Activated CD8-positive, alpha-beta memory T cell treated with anti-CD3 and anti-CD28 coated beads, Interleukin-2, amount 50 U/mL, for 1 hour (primary cell): ENCODE measurements around the gene CMTM2.
"Not testable (repeated sequence)": the region's sequence is repeated elsewhere in the genome, so short reads cannot be mapped to it uniquely, and the experiment has no call there.

ENCODE experiments used
- DNase-seq: peaks from one replicate; pipeline ENCODE4 v3.0.0-alpha.2; 2020; ENCODE audit errors: extremely low read depth

CMTM2 gene

DNA sequence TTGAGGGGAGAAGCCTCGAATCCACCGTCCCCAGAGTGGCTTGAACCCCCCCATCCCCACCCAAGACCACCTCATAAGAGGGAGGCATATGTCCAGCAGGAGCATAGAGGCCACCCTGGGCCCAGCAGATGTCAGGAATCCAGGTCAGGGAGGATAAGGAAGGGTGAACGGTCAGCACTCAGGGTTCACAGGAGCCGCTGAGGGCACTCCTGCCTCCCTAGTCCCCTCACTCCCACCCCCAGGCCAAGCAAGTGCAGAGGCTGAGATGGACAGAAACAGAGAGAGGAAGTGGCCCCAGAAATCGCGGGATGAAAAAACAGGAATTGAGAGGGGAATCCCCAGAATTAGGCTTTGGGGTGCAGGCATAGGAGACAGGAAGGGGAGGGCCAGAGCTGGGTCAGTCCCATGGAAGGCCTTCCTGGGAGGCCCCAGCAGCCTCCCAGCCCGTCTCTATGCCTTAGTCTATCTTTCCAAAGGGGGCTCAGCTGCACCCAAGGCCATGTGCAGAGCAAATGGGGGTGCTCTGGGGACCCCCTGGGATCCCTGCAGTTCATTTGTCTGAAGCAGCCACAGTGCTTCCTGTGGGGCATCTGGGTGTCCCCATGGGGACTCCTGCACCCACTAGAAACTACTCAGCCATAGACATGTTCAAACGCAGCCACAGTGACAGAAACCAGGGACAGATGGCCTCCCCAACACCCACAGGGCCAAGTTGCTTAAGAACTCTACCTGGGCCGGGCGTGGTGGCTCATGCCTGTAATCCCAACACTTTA, 26.9 kb downstream of the CMTM2 start:
- no peak for DNase-seq

- DNase-seq: peak; percentile 40
These were observed 29.2 kb downstream of the CMTM2 start for GRCh38 chr16:66608241-66609138.

GRCh38 chr16:66609139-66609510, 29.9 kb downstream of the CMTM2 start:
- no peak for DNase-seq

- no peak for DNase-seq
These were observed 31.0 kb downstream of the CMTM2 start for GRCh38 chr16:66610111-66610820.

DNA sequence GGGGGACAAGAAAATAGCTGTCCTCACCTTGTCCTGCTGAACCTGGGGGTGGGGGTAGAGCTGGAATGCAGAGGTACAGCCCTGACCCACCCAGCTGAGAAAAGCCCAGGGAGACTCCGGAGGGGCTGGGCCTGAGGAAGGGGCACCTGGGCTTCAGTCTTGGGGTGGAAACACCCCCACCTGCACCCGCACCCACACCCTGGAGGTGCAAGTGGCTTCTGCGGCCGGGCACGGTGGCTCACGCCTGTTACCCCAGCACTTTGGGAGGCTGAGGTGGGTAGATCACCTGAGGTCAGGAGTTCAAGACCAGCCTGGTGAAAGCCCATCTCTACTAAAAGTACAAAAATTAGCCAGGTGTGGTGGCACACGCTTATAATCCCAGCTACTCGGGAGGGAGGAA, 32.6 kb downstream of the CMTM2 start:
- DNase-seq: not testable (repeated sequence)

- no peak for DNase-seq
These were observed 33.2 kb downstream of the CMTM2 start for GRCh38 chr16:66612422-66612821.

GRCh38 chr16:66614161-66614802, 35.0 kb downstream of the CMTM2 start:
- no peak for DNase-seq

- DNase-seq: no peak
These were observed 36.9 kb downstream of the CMTM2 start for GRCh38 chr16:66616169-66616568.

- DNase-seq: no peak
These were observed 37.3 kb downstream of the CMTM2 start for GRCh38 chr16:66616592-66616991.

- no peak for DNase-seq
These were observed 37.8 kb downstream of the CMTM2 start for GRCh38 chr16:66617010-66617434.

DNA sequence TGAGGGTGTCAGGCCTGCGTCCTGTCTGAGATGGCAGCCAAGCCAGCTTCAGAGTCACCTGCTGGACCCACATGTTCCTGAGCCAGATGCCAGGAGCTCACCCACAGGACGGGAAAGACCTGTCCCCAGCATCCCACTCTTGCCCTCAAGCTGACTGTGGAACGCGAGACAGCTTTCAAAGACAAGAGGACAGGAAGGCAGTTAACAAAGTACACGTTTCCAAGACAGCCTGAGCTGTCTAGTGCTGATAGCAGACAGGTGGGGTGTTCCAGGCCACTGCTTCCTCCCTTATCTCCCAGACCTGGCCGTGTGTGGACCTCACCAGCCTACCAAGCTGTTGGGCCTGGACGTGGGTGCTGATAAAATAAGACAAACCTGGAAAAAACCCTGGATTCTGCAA, 38.5 kb downstream of the CMTM2 start:
- no peak for DNase-seq

DNA sequence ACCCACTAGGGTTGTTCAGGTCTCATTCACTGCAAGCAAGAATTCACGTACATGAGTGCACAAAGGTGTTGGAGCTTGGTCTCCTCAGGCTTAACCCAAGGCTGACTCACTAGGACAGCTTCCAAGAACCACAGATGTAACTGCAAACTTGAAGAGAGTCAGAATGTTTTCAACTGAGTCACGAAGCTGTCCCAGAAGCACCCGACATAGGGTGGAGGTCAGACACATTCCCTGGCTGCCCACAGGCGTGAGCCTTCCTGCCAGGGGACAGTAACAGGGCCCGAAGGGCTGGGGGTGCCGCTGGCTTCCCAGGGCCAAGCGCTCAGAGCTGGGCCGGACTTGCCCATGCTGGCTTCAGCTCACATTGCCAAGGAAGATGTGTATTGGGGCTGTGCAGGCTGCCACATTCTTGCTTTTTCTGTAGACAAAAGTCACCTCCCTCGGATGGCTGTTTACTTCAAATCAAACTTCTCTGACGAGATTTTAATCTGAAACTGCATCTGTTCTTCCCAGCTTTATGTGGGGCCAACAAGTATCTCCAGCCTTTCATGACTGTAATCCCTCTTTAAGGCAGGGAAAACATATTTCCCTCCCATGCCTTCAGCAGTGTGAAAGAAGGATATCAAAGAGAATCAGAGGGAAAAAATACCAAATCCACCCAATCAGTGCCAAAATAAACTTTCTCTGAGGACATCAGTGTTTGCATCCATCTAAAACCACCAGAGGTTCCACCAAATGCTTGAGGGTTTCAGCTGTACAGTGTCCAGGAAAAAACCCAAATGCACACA, 39.5 kb downstream of the CMTM2 start:
- no peak for DNase-seq

GRCh38 chr16:66619534-66620428, 40.5 kb downstream of the CMTM2 start:
- no peak for DNase-seq

GRCh38 chr16:66620429-66620795, 41.1 kb downstream of the CMTM2 start:
- no peak for DNase-seq

- no peak for DNase-seq
These were observed 42.7 kb downstream of the CMTM2 start for GRCh38 chr16:66621973-66622372.

DNA sequence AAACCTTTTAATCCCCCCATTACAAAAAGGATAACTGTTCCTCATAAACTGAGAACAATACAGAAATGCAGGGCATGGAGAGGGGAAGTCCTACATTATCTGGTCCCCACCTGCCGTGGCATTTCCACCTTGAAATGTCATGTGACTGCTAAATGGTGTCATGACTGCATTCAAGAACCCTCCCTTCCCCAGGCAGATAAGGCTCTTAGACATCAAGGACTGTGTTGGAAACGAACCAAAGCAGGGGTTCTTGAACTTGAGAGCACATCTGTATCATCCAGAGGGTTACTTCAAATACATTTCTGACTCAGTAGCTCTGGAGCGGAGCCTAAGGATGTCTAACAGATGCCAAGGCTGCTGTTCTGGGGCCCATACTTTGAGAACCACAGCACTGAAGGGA, 43.6 kb downstream of the CMTM2 start:
- DNase-seq: no peak

DNA sequence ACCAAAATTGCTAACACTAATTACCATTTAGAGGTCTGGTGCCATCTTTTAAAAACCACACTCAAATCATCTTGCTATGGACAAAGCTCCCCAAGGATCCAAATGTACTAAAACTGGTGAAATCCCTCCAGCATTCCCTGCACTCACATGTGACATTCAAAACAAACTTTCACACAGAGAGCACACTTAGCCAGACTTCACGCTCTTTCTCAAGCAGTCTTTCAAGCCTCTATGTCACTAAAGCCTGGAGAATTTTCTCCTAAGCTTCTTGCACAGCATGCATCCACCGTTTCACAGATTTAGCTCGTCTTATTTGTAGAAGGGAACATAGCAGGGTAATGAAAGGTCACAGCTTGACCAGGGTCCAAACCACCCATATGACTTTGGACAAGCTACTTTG, 44.5 kb downstream of the CMTM2 start:
- no peak for DNase-seq

DNA sequence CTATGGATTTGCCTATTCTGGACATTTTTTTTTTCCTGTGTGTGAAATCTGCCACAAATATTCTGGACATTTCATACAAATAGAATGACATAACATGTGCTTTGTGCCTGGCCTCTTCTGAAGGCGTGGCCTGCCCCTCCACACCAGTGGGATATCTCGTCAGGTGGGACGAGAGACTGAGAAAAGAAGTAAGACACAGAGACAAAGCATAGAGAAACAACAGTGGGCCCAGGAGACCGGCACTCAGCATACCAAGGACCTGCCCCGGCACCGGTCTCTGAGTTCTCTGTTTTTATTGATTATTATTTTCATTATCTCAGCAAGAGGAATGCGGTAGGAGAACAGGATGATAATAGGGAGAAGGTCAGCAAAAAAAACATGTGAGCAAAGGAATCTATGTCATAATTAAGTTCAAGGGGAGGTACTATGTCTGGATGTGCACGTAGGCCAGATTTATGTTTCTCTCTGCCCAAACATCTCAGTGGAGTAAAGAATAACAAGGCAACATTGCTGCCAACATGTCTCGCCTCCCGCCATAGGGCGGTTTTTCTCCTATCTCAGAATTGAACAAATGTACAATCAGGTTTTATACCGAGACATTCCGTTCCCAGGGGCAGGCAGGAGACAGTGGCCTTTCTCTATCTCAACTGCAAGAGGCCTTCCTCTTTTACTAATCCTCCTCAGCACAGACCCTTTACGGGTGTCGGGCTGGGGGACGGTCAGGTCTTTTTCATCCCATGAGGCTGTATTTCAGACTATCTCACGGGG, 48.5 kb downstream of the CMTM2 start:
- DNase-seq: not testable (repeated sequence)

DNA sequence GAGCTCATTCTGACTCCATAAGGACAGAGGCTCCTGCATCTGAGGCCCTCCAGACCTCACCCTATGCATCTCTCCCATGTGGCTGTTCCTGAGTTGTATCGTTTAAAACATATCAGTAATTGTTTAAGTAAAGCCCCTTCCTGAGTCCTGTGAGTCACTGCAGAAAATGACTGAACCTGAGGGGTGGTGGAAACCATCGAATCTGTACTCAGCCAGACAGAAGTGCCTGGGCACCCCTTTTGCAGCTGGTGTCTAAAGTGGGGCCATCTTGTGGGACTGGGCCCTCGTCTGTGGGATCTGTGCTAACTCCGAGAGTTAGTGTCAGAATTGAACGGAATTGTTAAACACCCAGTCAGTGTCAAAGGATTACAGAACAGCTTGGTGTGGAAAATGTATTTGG, 50.6 kb downstream of the CMTM2 start:
- DNase-seq: no peak
